ENCODE data around the gene CDC14A.
"Not testable (repeated sequence)": the region's sequence is repeated elsewhere in the genome, so short reads cannot be mapped to it uniquely, and the experiment has no call there.

CDC14A gene

GRCh38 chr1:100352267-100353070 is at the start of gene CDC14A:
CDC14A (plus strand) TSS chr1:100352506; CDS start chr1:100352955, 449 bp downstream.
- DNase-seq (ENCODE audit: low read depth) = peak; percentile 93

- no peak for DNase-seq (ENCODE audit: low read depth)
These were observed 49.6 kb upstream of the CDC14A start for GRCh38 chr1:100302739-100303138.

DNA sequence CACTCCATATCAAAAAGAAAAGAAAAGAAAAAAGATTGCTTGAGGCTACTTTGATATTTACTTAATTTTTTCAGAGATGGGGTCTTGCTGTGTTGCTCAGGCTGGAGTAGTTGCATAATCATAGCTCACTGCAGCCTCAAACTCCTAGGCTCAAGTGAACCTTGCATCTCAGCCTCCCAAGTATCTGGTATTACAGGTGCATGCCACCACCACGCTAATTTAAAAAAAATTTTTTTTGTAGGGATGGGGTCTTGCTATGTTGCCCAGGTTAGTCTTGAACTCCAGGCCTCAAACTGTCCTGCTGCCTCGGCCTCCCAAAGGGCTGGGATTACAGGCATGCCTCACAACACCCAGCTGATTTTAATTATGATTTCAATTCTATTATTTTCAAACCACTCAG is 48.1 kb upstream of the CDC14A start:
- DNase-seq (ENCODE audit: low read depth) = no peak

GRCh38 chr1:100304921-100305320 is 47.4 kb upstream of the CDC14A start:
- no peak for DNase-seq (ENCODE audit: low read depth)

- no peak for DNase-seq (ENCODE audit: low read depth)
These were observed 46.4 kb upstream of the CDC14A start for GRCh38 chr1:100305954-100306353.

GRCh38 chr1:100306735-100307313 is 45.5 kb upstream of the CDC14A start:
- no peak for DNase-seq (ENCODE audit: low read depth)

DNA sequence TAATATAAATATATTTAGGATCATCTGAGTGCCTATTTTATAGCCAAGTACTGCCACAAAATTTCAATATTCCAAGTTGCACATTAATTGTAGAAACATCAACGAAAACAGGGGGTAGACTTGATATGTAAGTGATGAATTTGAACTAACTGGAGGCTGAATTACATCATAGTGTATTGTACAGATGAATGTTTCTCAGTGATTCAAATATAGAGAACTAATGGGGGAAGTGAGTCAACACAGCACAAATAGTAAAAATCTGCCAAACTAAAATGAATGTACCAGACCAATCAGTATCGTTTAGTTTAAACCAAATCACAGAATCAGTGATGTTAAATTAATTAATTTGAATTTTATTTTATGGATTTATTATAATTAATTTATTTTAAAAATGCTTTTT is 43.5 kb upstream of the CDC14A start:
- DNase-seq (ENCODE audit: low read depth) = no peak

DNA sequence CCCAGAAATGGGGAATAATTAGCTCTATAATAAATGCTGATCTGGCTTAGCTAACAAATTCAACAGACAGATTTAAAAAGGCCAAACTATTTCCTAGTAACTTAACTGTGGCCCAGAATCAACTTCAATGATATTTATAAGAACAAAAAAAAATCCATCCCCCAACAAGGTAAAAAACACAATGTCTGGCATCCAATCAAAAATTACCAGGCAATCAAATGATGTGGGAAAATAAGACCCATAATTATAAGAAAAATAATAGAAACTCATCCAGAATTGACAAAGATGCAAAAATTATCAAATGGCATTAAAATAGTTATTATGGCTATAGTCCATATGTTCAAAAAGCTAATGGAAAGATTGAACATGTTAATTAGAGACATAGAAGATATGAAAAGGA is 42.4 kb upstream of the CDC14A start:
- no peak for DNase-seq (ENCODE audit: low read depth)

- DNase-seq (ENCODE audit: low read depth) = no peak
These were observed 38.9 kb upstream of the CDC14A start for GRCh38 chr1:100313382-100313781.

- DNase-seq (ENCODE audit: low read depth) = no peak
These were observed 35.7 kb upstream of the CDC14A start for GRCh38 chr1:100316622-100317021.

- DNase-seq (ENCODE audit: low read depth) = no peak
These were observed 31.8 kb upstream of the CDC14A start for GRCh38 chr1:100320311-100321099.

DNA sequence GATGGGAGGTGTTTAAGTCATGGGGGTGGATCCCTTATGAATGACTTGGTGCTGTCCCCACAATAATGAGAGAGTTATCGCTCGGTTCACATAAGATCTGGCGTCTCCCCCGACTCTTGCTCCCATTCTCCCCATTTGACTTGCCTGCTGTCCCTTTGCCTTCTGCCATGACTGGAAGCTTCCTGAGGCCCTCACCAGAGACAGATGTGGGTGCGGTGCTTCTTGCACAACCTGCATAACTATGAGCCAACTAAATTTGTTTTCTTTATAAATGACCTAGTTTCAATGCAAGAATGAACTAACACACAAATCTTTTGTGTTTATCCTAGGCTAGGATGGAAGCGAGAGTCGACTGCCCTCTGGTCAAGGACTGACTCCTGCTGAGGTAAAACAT is 31.2 kb upstream of the CDC14A start:
- DNase-seq (ENCODE audit: low read depth) = no peak

- DNase-seq (ENCODE audit: low read depth) = no peak
These were observed 30.8 kb upstream of the CDC14A start for GRCh38 chr1:100321506-100321905.

DNA sequence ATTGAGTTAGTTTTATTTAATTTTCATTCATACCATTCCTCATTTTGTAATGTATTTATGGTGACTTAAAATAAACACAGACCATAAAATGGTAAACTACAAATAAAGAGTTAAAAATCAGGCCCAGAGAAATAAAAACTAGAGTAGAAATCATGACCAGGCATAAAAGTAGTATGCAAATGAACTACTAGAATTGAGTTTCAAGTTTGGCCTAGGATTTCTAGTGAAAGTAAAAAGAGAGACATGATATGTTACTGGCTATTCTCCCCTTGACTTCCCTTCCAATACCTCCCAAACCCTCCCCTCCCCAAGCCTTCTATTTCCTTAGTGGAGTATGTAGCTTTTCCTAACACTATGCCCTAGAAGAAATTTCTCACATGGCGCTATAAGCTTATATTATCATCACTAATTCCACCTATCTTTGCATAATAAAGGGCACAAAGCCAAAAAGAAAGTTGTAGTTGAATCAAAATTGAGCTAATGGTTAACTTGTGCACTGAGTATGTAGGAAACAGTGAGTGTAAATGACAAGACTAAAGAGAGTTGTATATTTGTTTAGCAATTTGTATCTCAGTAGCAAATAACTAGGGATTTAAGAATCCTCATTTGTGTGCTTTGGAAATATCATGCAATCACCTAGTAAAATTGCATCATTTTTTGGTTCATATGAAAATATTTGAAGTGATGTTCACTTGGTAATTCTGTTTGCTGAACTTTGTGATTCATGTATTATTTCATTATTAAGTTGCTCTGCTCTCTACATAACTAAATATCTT is 29.7 kb upstream of the CDC14A start:
- peak; percentile 57 for DNase-seq (ENCODE audit: low read depth)

GRCh38 chr1:100323419-100324106 is 28.7 kb upstream of the CDC14A start:
- no peak for DNase-seq (ENCODE audit: low read depth)

GRCh38 chr1:100325415-100326324 is 26.6 kb upstream of the CDC14A start:
- no peak for DNase-seq (ENCODE audit: low read depth)

GRCh38 chr1:100326325-100326670 is 26.0 kb upstream of the CDC14A start:
- not testable (repeated sequence) for DNase-seq (ENCODE audit: low read depth)

GRCh38 chr1:100328133-100328532 is 24.2 kb upstream of the CDC14A start:
- DNase-seq (ENCODE audit: low read depth) = no peak

DNA sequence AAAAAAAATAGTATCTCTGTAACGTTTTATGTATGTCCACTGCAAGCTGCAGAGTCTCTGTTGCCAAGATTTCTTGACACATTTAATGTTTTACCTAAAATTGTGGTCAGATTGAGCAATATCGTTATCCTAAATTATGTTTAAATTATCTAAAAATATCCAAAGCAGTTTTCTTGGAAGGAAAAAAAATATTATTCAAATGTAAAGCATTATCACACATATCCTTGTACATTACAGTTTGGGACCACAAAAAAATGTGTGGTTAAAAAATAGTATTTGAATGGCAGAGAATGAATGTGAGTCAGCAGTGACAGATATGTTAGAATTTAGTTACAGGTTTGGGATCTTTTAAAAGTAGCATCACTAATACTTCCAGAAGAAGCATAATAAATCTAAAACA is 21.2 kb upstream of the CDC14A start:
- DNase-seq (ENCODE audit: low read depth) = not testable (repeated sequence)

- no peak for DNase-seq (ENCODE audit: low read depth)
These were observed 20.0 kb upstream of the CDC14A start for GRCh38 chr1:100332331-100332730.

- DNase-seq (ENCODE audit: low read depth) = no peak
These were observed 16.9 kb upstream of the CDC14A start for GRCh38 chr1:100335436-100335835.

Data from fibroblast of the conjunctiva (primary cell).